ENCODE measurements around the gene SNRNP27. TPM values are rescaled to one million over a fixed set of nuclear protein-coding genes. Genes with fewer than 3 reads are reported as not detected.

The SNRNP27 gene
- total RNA-seq, 1 experiment from 2014 or later = 76.3 TPM

GRCh38 chr2:69902213-69902922 is 8.6 kb downstream of the SNRNP27 start:
- TF ChIP-seq EZH2 (IDR thresholded peaks at IDR 0.05; ENCODE audit: borderline replicate concordance, low read depth, low read length, poor library complexity, severe bottlenecking) (no peak), CTCF (conservative IDR thresholded peaks at IDR 0.05; ENCODE audit: low read depth, low read length) (no peak)
- Histone ChIP-seq H3K4me1 (ENCODE audit: insufficient read depth, low read length, poor library complexity, severe bottlenecking) (no peaks in the 10 kb centered on the region), H3K36me3 (ENCODE audit: insufficient read depth, low read length, poor library complexity, severe bottlenecking) (peaks cover 63% of the 10 kb centered on the region), H3K9me3 (ENCODE audit: low read depth, low read length, poor library complexity, severe bottlenecking) (no peaks in the 10 kb centered on the region), H3K27ac (ENCODE audit: low read depth, low read length, poor library complexity, severe bottlenecking) (no peak overlapping the region), H3K4me3 (ENCODE audit: low read depth, low read length, poor library complexity, severe bottlenecking) (no peak overlapping the region), H3K27me3 (replicated peaks; ENCODE audit: insufficient read depth, low read depth, low read length, poor library complexity) (no peaks in the 10 kb centered on the region)
- ChIA-PET POLR2A (ENCODE audit: low non-redundant PET) (no interaction called here), CTCF (interaction anchor here (0.8 kb wide), 1 partner anchor 177 kb away, joined by 3 read pairs; no protein-coding TSS in a partner anchor)
- DNase-seq (ENCODE audit: low spot score) = no peak
- intact Hi-C loops (cut with micrococcal nuclease; ENCODE audit: unreplicated experiment) = no loop called here
- BruUV-seq (replicated peaks) = no TSS peak

- POLR2A ChIA-PET (ENCODE audit: low non-redundant PET) = no interaction called here
- CTCF ChIA-PET = no interaction called here
- Histone ChIP-seq H3K36me3 (ENCODE audit: insufficient read depth, low read length, poor library complexity, severe bottlenecking) (peaks cover 38% of the 10 kb centered on the region), H3K9me3 (ENCODE audit: low read depth, low read length, poor library complexity, severe bottlenecking) (no peaks in the 10 kb centered on the region), H3K27me3 (replicated peaks; ENCODE audit: insufficient read depth, low read depth, low read length, poor library complexity) (no peaks in the 10 kb centered on the region), H3K4me1 (ENCODE audit: insufficient read depth, low read length, poor library complexity, severe bottlenecking) (no peaks in the 10 kb centered on the region), H3K4me3 (ENCODE audit: low read depth, low read length, poor library complexity, severe bottlenecking) (no peak overlapping the region), H3K27ac (ENCODE audit: low read depth, low read length, poor library complexity, severe bottlenecking) (no peak overlapping the region)
- TF ChIP-seq CTCF (conservative IDR thresholded peaks at IDR 0.05; ENCODE audit: low read depth, low read length) (no peak), EZH2 (IDR thresholded peaks at IDR 0.05; ENCODE audit: borderline replicate concordance, low read depth, low read length, poor library complexity, severe bottlenecking) (no peak)
- no peak for DNase-seq (ENCODE audit: low spot score)
- BruUV-seq (replicated peaks) = no TSS peak
- intact Hi-C loops (cut with micrococcal nuclease; ENCODE audit: unreplicated experiment) = no loop called here
These were observed 13.5 kb downstream of the SNRNP27 start for GRCh38 chr2:69907216-69907615.

GRCh38 chr2:69911985-69912563 is 18.3 kb downstream of the SNRNP27 start:
- DNase-seq (ENCODE audit: low spot score) = peak; percentile 78
- H3K27me3 ChIP-seq (replicated peaks; ENCODE audit: insufficient read depth, low read depth, low read length, poor library complexity) = no peaks in the 10 kb centered on the region
- ChIA-PET CTCF (interaction anchor here (0.6 to 1.0 kb wide), 2 partner anchors 187 to 389 kb away, joined by 3 to 5 read pairs; no protein-coding TSS in a partner anchor), POLR2A (ENCODE audit: low non-redundant PET) (no interaction called here)
- intact Hi-C loops (cut with micrococcal nuclease; ENCODE audit: unreplicated experiment) = loop anchor here (2.0 to 5.0 kb wide), 2 partner anchors 335 to 391 kb away; partner anchors contain the start of genes FAM136A and TIA1
- BruUV-seq (replicated peaks) = no TSS peak
- H3K4me1 ChIP-seq (ENCODE audit: insufficient read depth, low read length, poor library complexity, severe bottlenecking) = no peaks in the 10 kb centered on the region
- H3K27ac ChIP-seq (ENCODE audit: low read depth, low read length, poor library complexity, severe bottlenecking) = no peak overlapping the region
- H3K4me3 ChIP-seq (ENCODE audit: low read depth, low read length, poor library complexity, severe bottlenecking) = no peak overlapping the region
- H3K9me3 ChIP-seq (ENCODE audit: low read depth, low read length, poor library complexity, severe bottlenecking) = no peaks in the 10 kb centered on the region
- no peak for TF ChIP-seq EZH2 (IDR thresholded peaks at IDR 0.05; ENCODE audit: borderline replicate concordance, low read depth, low read length, poor library complexity, severe bottlenecking)
- peak; percentile 69 for TF ChIP-seq CTCF (conservative IDR thresholded peaks at IDR 0.05; ENCODE audit: low read depth, low read length)
- peaks cover 6% of the 10 kb centered on the region for H3K36me3 ChIP-seq (ENCODE audit: insufficient read depth, low read length, poor library complexity, severe bottlenecking)
